Liver (tissue), 9 donors: Measurements from ENCODE around the gene STK39. TPM values are rescaled to one million over a fixed set of nuclear protein-coding genes. Genes with fewer than 3 reads are reported as not detected.

Experiments used
- DNase-seq: peaks from one replicate; pipeline ENCODE4 v3.0.0-alpha.2; 2017; ENCODE audit warnings: low spot score
- H3K27ac ChIP-seq, 2 donors: one replicate each; pipeline ENCODE4 v1.7.0; 2013; ENCODE audit warnings: inconsistent platforms in 2 of 2, low read length in 2 of 2, control low read depth in 1 of 2, low read depth in 1 of 2, mild to moderate bottlenecking in 1 of 2
- H3K27me3 ChIP-seq, 4 donors: one replicate each; pipeline versions ENCODE4 v1.6.1 to v1.7.0; 2013; ENCODE audit warnings: low read length in 3 of 4, inconsistent platforms in 1 of 4, mild to moderate bottlenecking in 1 of 4, moderate library complexity in 1 of 4; ENCODE audit not compliant: control insufficient read depth in 4 of 4, insufficient read depth in 4 of 4
- H3K36me3 ChIP-seq, 4 donors: one replicate each; pipeline versions ENCODE4 v1.6.1 to v1.7.0; 2013; ENCODE audit warnings: low read length in 3 of 4, mild to moderate bottlenecking in 3 of 4, low read depth in 1 of 4, moderate library complexity in 1 of 4; ENCODE audit not compliant: control insufficient read depth in 4 of 4, insufficient read depth in 3 of 4
- H3K4me1 ChIP-seq, 4 donors: one replicate each; pipeline versions ENCODE4 v1.6.1 to v1.7.0; 2013; ENCODE audit warnings: low read length in 3 of 4, mild to moderate bottlenecking in 3 of 4, moderate library complexity in 1 of 4; ENCODE audit not compliant: control insufficient read depth in 4 of 4, insufficient read depth in 4 of 4
- H3K4me3 ChIP-seq, 3 donors: one replicate each; pipeline versions ENCODE4 v1.6.1 to v1.7.0; 2013; ENCODE audit warnings: low read length in 3 of 3, control low read depth in 1 of 3, low read depth in 1 of 3, mild to moderate bottlenecking in 1 of 3
- H3K9ac ChIP-seq, 2 donors: one replicate each; pipeline ENCODE4 v1.7.0; 2013; ENCODE audit warnings: low read length in 2 of 2, mild to moderate bottlenecking in 2 of 2, moderate library complexity in 2 of 2, control low read depth in 1 of 2, low read depth in 1 of 2
- H3K9me3 ChIP-seq, 4 donors: one replicate each; pipeline versions ENCODE4 v1.6.1 to v1.7.0; 2013; ENCODE audit warnings: low read length in 3 of 4; ENCODE audit not compliant: control insufficient read depth in 4 of 4
- ATF3 ChIP-seq: IDR thresholded peaks from 2 replicates; pipeline ENCODE4 v1.6.1; 2016; ENCODE audit warnings: antibody characterized with exemption
- CTCF ChIP-seq: fragments of 150-350 bp; IDR thresholded peaks from 2 replicates; pipeline ENCODE4 v1.5.1; 2017; ENCODE audit warnings: improper control_type of control experiment, low read depth, low read length; ENCODE audit not compliant: missing input control
- FOXA2 ChIP-seq: IDR thresholded peaks from 2 replicates; pipeline ENCODE4 v1.6.1; 2016; ENCODE audit warnings: antibody characterized with exemption
- HNF4A ChIP-seq, 2 donors: conservative IDR thresholded peaks; 2 replicates each; pipeline ENCODE4 v1.6.1; 2016; ENCODE audit warnings: antibody characterized with exemption in 2 of 2, mild to moderate bottlenecking in 2 of 2
- HNF4G ChIP-seq: IDR thresholded peaks from 2 replicates; pipeline ENCODE4 v1.6.1; 2016; ENCODE audit warnings: antibody characterized with exemption
- JUND ChIP-seq, 2 donors: IDR thresholded peaks; 2 replicates each; pipeline ENCODE4 v1.6.1; 2016; ENCODE audit warnings: antibody characterized with exemption in 2 of 2
- RAD21 ChIP-seq, 2 donors: IDR thresholded peaks; 2 replicates each; pipeline ENCODE4 v1.6.1; 2016; ENCODE audit warnings: antibody characterized with exemption in 2 of 2, mild to moderate bottlenecking in 2 of 2
- REST ChIP-seq: IDR thresholded peaks from 2 replicates; pipeline ENCODE4 v1.6.1; 2016; ENCODE audit warnings: antibody characterized with exemption, mild to moderate bottlenecking
- RXRA ChIP-seq, 2 donors: IDR thresholded peaks; 2 replicates each; pipeline ENCODE4 v1.6.1; 2017 to 2018; ENCODE audit warnings: antibody characterized with exemption in 2 of 2, mild to moderate bottlenecking in 1 of 2
- SP1 ChIP-seq: IDR thresholded peaks from 2 replicates; pipeline ENCODE4 v1.6.1; 2018; ENCODE audit warnings: antibody characterized with exemption, mild to moderate bottlenecking
- TAF1 ChIP-seq: conservative IDR thresholded peaks from 2 replicates; pipeline ENCODE4 v1.6.1; 2016; ENCODE audit warnings: antibody characterized with exemption, mild to moderate bottlenecking
- YY1 ChIP-seq: IDR thresholded peaks from 2 replicates; pipeline ENCODE4 v1.6.1; 2016; ENCODE audit warnings: antibody characterized with exemption, mild to moderate bottlenecking
- ZBTB33 ChIP-seq: IDR thresholded peaks from 2 replicates; pipeline ENCODE4 v1.6.1; 2016; ENCODE audit warnings: antibody characterized with exemption
- WGBS: extraction: QIAGEN DNeasy Blood & Tissue Kit; methylation state at CpG from one replicate; pipeline ENCODE4 v1.1.7; 2013; 5-methylcytosine and 5-hydroxymethylcytosine counted together
- polyA plus RNA-seq, 2 donors: library from polyadenylated mRNA; stranded (reverse) in 1 of 2; unstranded in 1 of 2; fragments of 200-250 nt in 1 of 2; fragments of >200 nt in 1 of 2; fragmentation: Nextera tagmentation in 1 of 2; extraction: Ambion mirVana in 1 of 2; gene quantifications; one replicate each; pipeline versions ENCODE4 v1.2.1 to v1.2.3, GENCODE V29; 2013 to 2015
- total RNA-seq, 2 donors: library from RNA; depleted of rRNA; stranded (reverse); fragments of >200 nt; gene quantifications; one replicate each; pipeline ENCODE4 v1.2.3, GENCODE V29; 2014
- donor health status: healthy.
- donor health status: healthy.
- donor health status: healthy.
- donor health status: healthy.
- donor health status: healthy.

STK39 gene
- total and polyA plus RNA-seq, 4 donors, result 0.29 to 1.8 (median 0.73) TPM

GRCh38 chr2:168146892-168147810, 100.2 kb downstream of the STK39 start:
- no peak for TF ChIP-seq ZBTB33
- TF ChIP-seq TAF1, result no peak
- TF ChIP-seq RAD21 (IDR thresholded peaks at IDR 0.05), result no peak
- H3K27me3 ChIP-seq, result no peaks in the 10 kb centered on the region
- H3K4me1 ChIP-seq, result peaks cover 0 to 15% (median 5%) of the 10 kb centered on the region in 4 donors
- H3K27ac ChIP-seq, result no peak overlapping the region
- H3K36me3 ChIP-seq, result no peaks in the 10 kb centered on the region
- DNase-seq, result no peak
- no peaks in the 10 kb centered on the region for H3K9me3 ChIP-seq
- 84% methylated on average over 9 of the region's 9 CpGs for WGBS
- no peak overlapping the region for H3K9ac ChIP-seq
- H3K4me3 ChIP-seq, result no peak overlapping the region

- no peak for TF ChIP-seq JUND (IDR thresholded peaks at IDR 0.05)
- no peak for TF ChIP-seq ZBTB33
- no peak overlapping the region for H3K27ac ChIP-seq
- DNase-seq, result no peak
- no peaks in the 10 kb centered on the region for H3K27me3 ChIP-seq
- no peaks in the 10 kb centered on the region for H3K9me3 ChIP-seq
- no peaks in the 10 kb centered on the region for H3K36me3 ChIP-seq
- peaks cover 0 to 15% (median 5%) of the 10 kb centered on the region in 4 donors for H3K4me1 ChIP-seq
- H3K9ac ChIP-seq, result no peak overlapping the region
- no peak overlapping the region for H3K4me3 ChIP-seq
- 95% methylated on average over 3 of the region's 3 CpGs for whole genome bisulfite sequencing
Observed at GRCh38 chr2:168145426-168146310, 101.7 kb downstream of the STK39 start.

- no peak overlapping the region for H3K27ac ChIP-seq
- WGBS, result 94% methylated on average over 2 of the region's 2 CpGs
- no peak overlapping the region for H3K9ac ChIP-seq
- no peak for DNase-seq
- no peaks in the 10 kb centered on the region for H3K27me3 ChIP-seq
- peaks cover 0 to 10% (median 4%) of the 10 kb centered on the region in 4 donors for H3K4me1 ChIP-seq
- no peaks in the 10 kb centered on the region for H3K36me3 ChIP-seq
- no peak overlapping the region for H3K4me3 ChIP-seq
- H3K9me3 ChIP-seq, result no peaks in the 10 kb centered on the region
- no peak for TF ChIP-seq ATF3
- TF ChIP-seq FOXA2, result no peak
- TF ChIP-seq SP1, result no peak
- no peak for TF ChIP-seq CTCF
- TF ChIP-seq HNF4A (conservative IDR thresholded peaks at IDR 0.05), result no peak
- TF ChIP-seq HNF4G, result no peak
- no peak for TF ChIP-seq REST
- no peak for TF ChIP-seq RXRA (IDR thresholded peaks at IDR 0.05)
- TF ChIP-seq YY1, result no peak
Observed at GRCh38 chr2:168145011-168145410, 102.4 kb downstream of the STK39 start.
